Lower lobe of right lung (tissue), 2 donors: Measurements from ENCODE around the gene RUFY1. TPM values are rescaled to one million over a fixed set of nuclear protein-coding genes. Genes with fewer than 3 reads are reported as not detected.

Experiments used
- ATAC-seq, 2 donors: fragments of 200-7000 bp; cut with Tn5 transposase; one replicate each; pipeline ENCODE4 v1.9.1; 2020 to 2022; ENCODE audit warnings: mild to moderate bottlenecking in 2 of 2, moderate library complexity in 2 of 2
- DNase-seq: peaks from one replicate; pipeline ENCODE4 v3.0.0-alpha.2; 2020
- H3K27ac ChIP-seq: fragments of 200-600 bp; one replicate; pipeline ENCODE4 v1.8.0; 2022
- H3K27me3 ChIP-seq: fragments of 200-600 bp; one replicate; pipeline ENCODE4 v1.8.0; 2022; ENCODE audit warnings: low read depth
- H3K36me3 ChIP-seq: fragments of 200-600 bp; one replicate; pipeline ENCODE4 v1.8.0; 2022; ENCODE audit warnings: mild to moderate bottlenecking
- H3K4me1 ChIP-seq: fragments of 200-600 bp; one replicate; pipeline ENCODE4 v1.8.0; 2022
- H3K4me3 ChIP-seq: fragments of 200-600 bp; one replicate; pipeline ENCODE4 v1.8.0; 2022; ENCODE audit warnings: mild to moderate bottlenecking
- H3K9me3 ChIP-seq: fragments of 200-600 bp; one replicate; pipeline ENCODE4 v1.8.0; 2022
- CTCF ChIP-seq: fragments of 200-600 bp; IDR thresholded peaks from one replicate; pipeline ENCODE4 v1.8.0; 2022; ENCODE audit warnings: antibody characterized with exemption, mild to moderate bottlenecking
- intact Hi-C: fragments of 100-400 bp; cut with DNase I; formaldehyde crosslinking; loops from one replicate; pipeline ENCODE4 v1.11.0; 2022
- total RNA-seq: library from RNA; stranded (reverse); fragmentation: NEBNext Ultra II Directional; extraction: Animal tissue kit (Norgen Biotek cat#: 25700); gene quantifications from one replicate; pipeline ENCODE4 v1.2.1, GENCODE V29; 2021
- donor health status: DM: no; HTN: yes; CAD: no; lungs with severe emphysema.

Gene RUFY1
- total RNA-seq, 1 donor from 2014 or later, result 58.8 TPM

DNA sequence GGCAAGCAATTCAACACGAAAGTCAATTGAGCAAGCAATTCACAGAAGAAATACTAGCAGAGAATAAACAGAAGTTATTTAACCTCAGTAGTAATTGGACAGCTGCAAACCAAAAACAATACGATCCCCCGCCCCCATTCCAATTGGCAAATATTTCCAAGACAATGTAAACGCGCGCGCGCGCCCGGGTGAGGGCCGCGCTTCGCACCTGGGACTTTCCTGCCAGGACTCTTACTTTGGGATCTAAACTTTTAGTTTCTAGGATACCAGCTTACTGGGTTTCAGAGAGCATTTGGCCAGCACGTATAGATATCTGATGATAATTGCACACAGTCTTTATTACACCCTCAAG is 8.6 kb downstream of the RUFY1 start:
- Histone ChIP-seq H3K36me3 (peaks cover 33% of the 10 kb centered on the region), H3K9me3 (no peaks in the 10 kb centered on the region), H3K4me3 (peak overlapping the region; percentile 68), H3K27ac (peak overlapping the region; percentile 89), H3K4me1 (peaks cover 21% of the 10 kb centered on the region), H3K27me3 (no peaks in the 10 kb centered on the region)
- peak; percentile 11 to 50 for ATAC-seq
- intact Hi-C loops, result no loop called here
- TF ChIP-seq CTCF, result no peak
- no peak for DNase-seq

- intact Hi-C loops, result no loop called here
- TF ChIP-seq CTCF, result no peak
- ATAC-seq, result peak; percentile 100
- Histone ChIP-seq H3K9me3 (no peaks in the 10 kb centered on the region), H3K4me1 (peaks cover 19% of the 10 kb centered on the region), H3K36me3 (peaks cover 39% of the 10 kb centered on the region), H3K27me3 (no peaks in the 10 kb centered on the region), H3K27ac (peak overlapping the region; percentile 89), H3K4me3 (peak overlapping the region; percentile 68)
- DNase-seq, result peak; percentile 99
These were observed 9.2 kb downstream of the RUFY1 start for GRCh38 chr5:179559284-179560252.

GRCh38 chr5:179564526-179564925 is 14.2 kb downstream of the RUFY1 start:
- Histone ChIP-seq H3K4me1 (peaks cover 14% of the 10 kb centered on the region), H3K9me3 (no peaks in the 10 kb centered on the region), H3K36me3 (peaks cover 89% of the 10 kb centered on the region), H3K27me3 (no peaks in the 10 kb centered on the region), H3K27ac (no peak overlapping the region), H3K4me3 (no peak overlapping the region)
- TF ChIP-seq CTCF, result no peak
- DNase-seq (no peak), ATAC-seq (no peak)
- intact Hi-C loops, result no loop called here

GRCh38 chr5:179568721-179569120 is 18.4 kb downstream of the RUFY1 start:
- ATAC-seq (no peak), DNase-seq (no peak)
- intact Hi-C loops, result no loop called here
- TF ChIP-seq CTCF, result no peak
- H3K4me3 ChIP-seq, result no peak overlapping the region
- H3K27me3 ChIP-seq, result no peaks in the 10 kb centered on the region
- no peaks in the 10 kb centered on the region for H3K9me3 ChIP-seq
- H3K27ac ChIP-seq, result no peak overlapping the region
- H3K36me3 ChIP-seq, result peaks cover 100% of the 10 kb centered on the region
- peaks cover 5% of the 10 kb centered on the region for H3K4me1 ChIP-seq

DNA sequence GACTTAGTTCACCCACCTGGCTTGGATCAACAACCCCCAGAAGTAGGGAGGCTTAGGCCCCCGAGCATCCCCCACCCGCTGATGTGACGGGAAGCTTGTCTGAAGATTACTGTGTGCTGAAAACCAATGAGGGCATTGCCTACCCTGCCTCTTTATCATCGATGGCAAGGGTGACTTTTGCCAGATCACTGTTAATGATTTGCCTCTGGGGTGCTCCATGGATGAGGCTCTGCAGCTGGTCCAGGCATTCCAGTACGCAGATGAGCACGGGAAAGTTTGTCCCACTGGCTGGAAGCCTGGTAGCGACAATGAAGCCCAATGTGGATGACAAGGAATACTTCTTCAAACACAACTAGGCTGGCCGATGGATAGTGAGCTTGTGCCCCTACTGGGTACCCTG is 22.0 kb downstream of the RUFY1 start:
- Histone ChIP-seq H3K4me3 (no peak overlapping the region), H3K9me3 (no peaks in the 10 kb centered on the region), H3K4me1 (peaks cover 5% of the 10 kb centered on the region), H3K27ac (no peak overlapping the region), H3K27me3 (no peaks in the 10 kb centered on the region), H3K36me3 (peaks cover 92% of the 10 kb centered on the region)
- ATAC-seq, result no peak
- no peak for TF ChIP-seq CTCF
- DNase-seq, result no peak
- intact Hi-C loops, result no loop called here
